NCI-H345 treated with DMSO at 0.1 percent for 48 hours (cell line): ENCODE results near the gene C11orf68.

Experiments
- DNase-seq: peaks from one replicate; lab custom pipeline; 2025; ENCODE audit not compliant: unreplicated experiment; lab: John Stamatoyannopoulos, UW

C11orf68 gene

GRCh38 chr11:65891219-65892136 is 27.4 kb downstream of the C11orf68 start:
- DNase-seq: no peak

- peak; percentile 85 for DNase-seq
Observed at GRCh38 chr11:65890324-65891218, 28.3 kb downstream of the C11orf68 start, which contains the start of gene CCDC85B. Gene CCDC85B (plus strand): TSS chr11:65890673. CDS start chr11:65890784, 111 bp downstream.

- DNase-seq: peak; percentile 89
Observed at GRCh38 chr11:65888163-65888814, 30.6 kb downstream of the C11orf68 start, which contains the start of gene FIBP. Gene FIBP (minus strand): TSS chr11:65888471. CDS start chr11:65888418, 53 bp downstream.

GRCh38 chr11:65887723-65888162 is 31.1 kb downstream of the C11orf68 start:
- DNase-seq: no peak

- DNase-seq: no peak
Observed at GRCh38 chr11:65886826-65887722, 31.8 kb downstream of the C11orf68 start.

DNA sequence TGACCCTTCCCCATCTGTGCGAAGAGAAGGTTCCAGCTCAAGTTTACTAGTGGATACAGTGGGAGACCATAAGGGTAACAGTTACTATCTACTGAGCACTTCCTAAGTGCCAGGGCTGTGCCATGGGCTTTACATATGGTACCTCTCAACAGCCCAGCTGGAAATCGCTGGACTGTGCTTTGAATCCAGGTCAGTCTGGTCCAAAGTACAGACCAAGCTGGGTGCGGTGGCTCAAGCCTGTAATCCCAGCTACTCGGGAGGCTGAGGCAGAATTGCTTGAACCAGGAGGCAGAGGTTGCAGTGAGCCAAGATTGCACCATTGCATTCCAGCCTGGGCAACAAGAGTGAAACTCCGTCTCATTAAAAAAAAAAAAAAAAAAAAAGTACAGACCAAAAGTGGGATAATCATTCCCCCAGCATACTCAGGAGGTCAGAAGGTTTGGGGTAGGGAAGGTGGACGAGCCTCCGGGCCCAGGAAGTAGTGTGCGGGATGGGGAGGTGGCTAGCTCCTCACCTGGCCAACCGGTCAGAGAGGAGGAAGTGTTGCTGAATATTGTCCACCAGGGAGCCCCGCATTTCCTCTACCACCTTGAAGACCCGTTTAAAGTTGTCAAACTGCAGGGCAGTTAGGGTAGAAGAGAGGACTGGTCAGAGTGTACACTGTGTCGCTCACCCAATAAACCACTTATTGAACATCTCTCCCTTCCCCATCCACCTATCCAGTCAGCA is 32.9 kb downstream of the C11orf68 start:
- no peak for DNase-seq

DNA sequence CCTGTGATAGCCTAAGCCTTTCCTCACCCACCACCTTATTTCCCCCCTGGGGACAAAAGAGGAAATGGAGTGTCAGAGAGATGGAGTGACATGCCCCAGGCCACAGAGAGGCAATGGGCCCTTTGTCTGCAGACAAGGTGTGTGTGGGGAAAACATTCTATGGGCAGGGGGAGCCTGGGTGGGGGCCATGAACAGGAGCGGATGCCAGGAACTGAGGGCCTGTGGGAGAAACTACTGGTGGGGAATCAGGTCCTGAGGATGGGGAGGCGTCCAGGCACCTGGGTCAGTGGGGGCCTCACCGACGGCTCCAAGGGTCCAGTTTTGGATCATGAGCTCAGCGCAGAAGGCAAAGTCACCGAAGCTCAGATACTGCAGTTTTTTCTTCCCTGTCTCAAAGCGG is 33.6 kb downstream of the C11orf68 start:
- no peak for DNase-seq

DNA sequence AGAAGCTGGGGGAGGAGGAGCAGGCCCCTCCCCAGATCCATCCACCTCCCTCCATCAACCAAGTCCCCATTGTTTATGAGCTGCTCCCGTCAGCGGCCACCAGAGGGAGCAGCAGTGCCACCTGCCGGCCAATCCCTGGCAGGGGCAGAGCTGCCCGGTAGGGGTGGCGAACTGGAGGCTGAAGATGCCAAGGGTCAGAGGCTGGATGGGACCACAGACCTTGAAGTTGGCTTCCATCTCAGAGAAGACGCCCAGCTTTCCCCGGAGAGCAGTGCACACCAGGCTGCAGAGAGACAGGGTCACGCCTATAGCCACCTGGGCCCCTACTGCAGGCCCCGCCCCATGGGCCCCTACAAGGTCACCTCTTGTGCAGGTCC is 34.2 kb downstream of the C11orf68 start:
- DNase-seq: peak; percentile 51

GRCh38 chr11:65883786-65884715 is 34.8 kb downstream of the C11orf68 start:
- DNase-seq: no peak

GRCh38 chr11:65883058-65883761 is 35.7 kb downstream of the C11orf68 start:
- DNase-seq: no peak

DNA sequence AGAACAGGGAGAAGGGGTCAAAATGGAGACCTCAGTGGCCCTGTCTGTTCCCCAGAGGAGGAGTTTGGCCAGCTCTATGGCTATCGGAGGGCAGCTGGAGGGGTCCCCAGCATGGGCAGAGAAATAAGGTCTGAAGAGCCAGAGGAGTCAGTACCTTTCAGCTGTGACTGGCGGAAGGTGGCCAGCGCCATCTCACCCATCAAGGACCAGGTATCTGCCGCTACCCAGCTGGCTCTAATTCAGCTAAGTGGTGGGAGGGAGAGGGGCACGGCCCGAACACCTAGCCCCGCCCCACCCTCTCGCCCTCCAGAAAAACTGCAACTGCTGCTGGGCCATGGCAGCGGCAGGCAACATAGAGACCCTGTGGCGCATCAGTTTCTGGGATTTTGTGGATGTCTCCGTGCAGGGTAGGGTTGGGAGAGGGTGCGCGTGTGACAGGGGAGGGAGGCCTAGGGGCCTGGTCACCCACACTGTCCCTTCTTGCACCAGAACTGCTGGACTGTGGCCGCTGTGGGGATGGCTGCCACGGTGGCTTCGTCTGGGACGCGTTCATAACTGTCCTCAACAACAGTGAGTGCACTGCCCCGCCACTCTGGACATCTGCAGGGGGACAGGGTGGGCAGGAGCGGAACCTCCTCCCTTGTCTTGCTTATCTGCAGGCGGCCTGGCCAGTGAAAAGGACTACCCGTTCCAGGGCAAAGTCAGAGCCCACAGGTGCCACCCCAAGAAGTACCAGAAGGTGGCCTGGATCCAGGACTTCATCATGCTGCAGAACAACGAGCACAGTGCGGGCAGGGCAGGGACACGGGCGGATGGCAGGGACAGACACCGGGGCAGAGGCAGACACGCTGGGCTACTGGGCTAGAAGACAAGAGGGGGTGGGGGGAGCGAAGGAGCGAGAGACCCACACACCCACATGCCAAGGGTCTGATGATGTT is 36.5 kb downstream of the C11orf68 start:
- DNase-seq: no peak

GRCh38 chr11:65880844-65881421 is 37.9 kb downstream of the C11orf68 start:
- DNase-seq: no peak

GRCh38 chr11:65880027-65880426 is 38.8 kb downstream of the C11orf68 start:
- DNase-seq: no peak

DNA sequence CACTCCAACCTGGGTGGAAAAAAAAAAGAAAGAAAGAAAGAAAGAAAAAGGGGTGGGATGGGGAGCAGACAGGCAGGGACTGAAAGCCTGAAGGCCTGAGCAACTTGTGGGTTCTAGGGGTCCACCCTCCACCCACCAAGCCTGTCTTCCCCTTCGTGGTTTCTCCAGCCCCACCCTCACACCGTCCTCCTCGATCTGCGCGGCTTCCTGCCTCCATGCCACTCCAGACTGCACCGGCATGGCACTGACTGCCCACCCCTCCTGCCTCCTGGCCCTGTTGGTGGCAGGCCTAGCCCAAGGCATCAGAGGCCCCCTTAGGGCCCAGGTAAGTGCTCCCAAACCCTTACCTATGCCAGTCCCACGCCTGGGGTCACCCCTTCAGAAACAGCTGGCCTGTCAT is 39.2 kb downstream of the C11orf68 start, which contains the start of gene CTSW:
TSS of gene CTSW (plus strand) at position 221 of the 400 bp plus-strand sequence. CDS start at position 239, 18 bp downstream.
- no peak for DNase-seq

DNA sequence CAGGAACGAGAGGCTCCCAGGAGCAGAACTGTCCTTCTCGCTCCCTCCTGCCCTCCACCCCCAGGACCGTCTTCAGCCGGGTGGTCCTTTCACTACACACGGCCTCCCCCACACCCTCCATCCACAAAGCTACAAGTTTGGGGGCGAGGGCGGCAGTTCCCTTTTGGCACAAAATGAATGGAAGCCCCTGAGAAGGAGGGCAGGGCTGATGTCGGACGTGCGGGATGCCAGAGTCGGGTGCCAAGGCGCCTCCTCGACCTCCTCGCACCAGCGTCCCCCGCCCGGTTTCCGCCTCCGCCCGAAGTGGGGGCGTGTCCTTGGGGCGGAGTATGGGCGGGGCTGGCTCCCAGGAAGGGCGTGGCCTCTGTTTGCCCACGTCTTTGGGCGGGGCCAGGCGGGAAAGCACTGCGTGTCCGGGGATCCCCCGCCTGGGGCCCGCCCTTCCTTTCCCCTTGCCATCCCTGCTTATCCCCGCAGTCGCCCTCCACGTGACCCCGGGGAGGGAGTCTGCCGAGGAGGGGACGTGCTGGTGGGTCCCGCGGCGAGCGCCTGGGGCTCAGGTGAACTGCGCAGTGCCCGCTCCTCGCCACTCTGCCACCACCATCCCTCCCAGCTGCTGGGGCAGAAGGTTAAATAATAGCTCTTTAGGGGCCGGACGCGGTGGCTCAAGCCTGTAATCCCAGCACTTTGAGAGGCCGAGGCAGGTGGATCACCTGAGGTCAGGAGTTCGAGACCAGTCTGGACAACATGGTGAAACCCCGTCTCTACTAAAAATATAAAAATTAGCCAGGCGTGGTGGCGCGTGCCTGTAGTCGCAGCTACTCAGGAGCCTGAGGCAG is 45.3 kb downstream of the C11orf68 start:
- peak; percentile 82 for DNase-seq
